Fibroblast of the aortic adventitia (primary cell): ENCODE measurements around the gene FKBP15. TPM values are rescaled to one million over a fixed set of nuclear protein-coding genes. Genes with fewer than 3 reads are reported as not detected.
"Not testable (repeated sequence)": the region's sequence is repeated elsewhere in the genome, so short reads cannot be mapped to it uniquely, and the experiment has no call there.

ENCODE experiments used
- DNase-seq: peaks from one replicate; pipeline ENCODE4 v3.0.0-alpha.2; 2010; ENCODE audit warnings: low read depth
- H3K4me3 ChIP-seq: 2 replicates; pipeline ENCODE4 v1.5.1; 2011; ENCODE audit warnings: low read depth, mild to moderate bottlenecking, control low read depth, low read length, moderate library complexity
- CTCF ChIP-seq: IDR thresholded peaks from 2 replicates; pipeline ENCODE4 v1.5.1; 2011; ENCODE audit warnings: mild to moderate bottlenecking, low read length, control low read depth, inconsistent platforms; ENCODE audit not compliant: insufficient read depth
- total RNA-seq: library from RNA; depleted of rRNA; stranded (reverse); fragments of >200 nt; gene quantifications from 2 replicates; pipeline ENCODE4 v1.2.3, GENCODE V29; 2012; ENCODE audit warnings: low replicate concordance

Gene FKBP15
- total RNA-seq, 1 donor, result 27.7 TPM

DNA sequence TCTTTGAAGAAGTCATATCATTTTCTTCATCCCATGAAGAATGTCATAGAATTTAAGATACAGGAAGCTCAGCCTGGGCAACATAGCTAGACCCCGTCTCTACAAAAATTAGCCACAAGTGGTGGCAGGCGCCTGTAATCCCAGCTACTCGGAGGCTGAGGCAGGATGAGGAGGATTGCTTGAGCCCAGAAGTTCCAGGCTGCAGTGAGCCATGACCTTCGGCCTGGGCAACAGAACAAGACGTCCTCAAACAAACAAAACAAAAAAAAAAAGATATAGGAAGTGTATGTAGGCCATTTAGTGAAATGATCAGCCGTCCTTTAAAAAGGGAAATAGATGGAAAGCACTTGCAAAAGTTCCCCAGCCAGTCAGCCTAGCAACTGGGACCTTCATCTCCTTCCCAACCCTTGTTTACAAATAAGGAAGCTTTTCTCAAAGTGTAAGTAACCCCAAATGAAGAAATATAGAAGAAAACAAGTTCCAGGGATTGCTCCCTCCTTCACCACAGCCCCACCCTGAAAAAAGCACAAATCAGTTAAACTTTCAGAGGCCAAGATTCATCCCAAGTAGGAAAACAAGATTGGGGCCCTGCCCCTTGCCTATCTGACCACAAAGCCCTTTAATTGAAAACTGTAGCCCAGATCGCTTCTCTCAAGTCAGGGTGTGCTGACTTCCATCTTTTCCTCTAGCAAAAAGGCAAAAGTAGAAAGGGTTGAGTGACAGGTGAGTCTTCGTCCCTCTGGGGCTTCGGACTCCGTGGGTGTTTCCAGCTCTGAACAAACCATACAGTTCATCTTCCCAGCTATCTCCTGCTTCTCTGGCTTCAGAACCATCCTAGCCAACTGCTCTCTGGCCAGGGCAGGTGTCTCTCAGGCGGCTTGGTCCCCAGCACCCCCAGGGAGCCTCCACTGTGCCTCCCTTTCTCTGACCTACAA is 69.1 kb downstream of the FKBP15 start:
- H3K4me3 ChIP-seq, result peak overlapping the region; percentile 89
- TF ChIP-seq CTCF, result no peak

DNA sequence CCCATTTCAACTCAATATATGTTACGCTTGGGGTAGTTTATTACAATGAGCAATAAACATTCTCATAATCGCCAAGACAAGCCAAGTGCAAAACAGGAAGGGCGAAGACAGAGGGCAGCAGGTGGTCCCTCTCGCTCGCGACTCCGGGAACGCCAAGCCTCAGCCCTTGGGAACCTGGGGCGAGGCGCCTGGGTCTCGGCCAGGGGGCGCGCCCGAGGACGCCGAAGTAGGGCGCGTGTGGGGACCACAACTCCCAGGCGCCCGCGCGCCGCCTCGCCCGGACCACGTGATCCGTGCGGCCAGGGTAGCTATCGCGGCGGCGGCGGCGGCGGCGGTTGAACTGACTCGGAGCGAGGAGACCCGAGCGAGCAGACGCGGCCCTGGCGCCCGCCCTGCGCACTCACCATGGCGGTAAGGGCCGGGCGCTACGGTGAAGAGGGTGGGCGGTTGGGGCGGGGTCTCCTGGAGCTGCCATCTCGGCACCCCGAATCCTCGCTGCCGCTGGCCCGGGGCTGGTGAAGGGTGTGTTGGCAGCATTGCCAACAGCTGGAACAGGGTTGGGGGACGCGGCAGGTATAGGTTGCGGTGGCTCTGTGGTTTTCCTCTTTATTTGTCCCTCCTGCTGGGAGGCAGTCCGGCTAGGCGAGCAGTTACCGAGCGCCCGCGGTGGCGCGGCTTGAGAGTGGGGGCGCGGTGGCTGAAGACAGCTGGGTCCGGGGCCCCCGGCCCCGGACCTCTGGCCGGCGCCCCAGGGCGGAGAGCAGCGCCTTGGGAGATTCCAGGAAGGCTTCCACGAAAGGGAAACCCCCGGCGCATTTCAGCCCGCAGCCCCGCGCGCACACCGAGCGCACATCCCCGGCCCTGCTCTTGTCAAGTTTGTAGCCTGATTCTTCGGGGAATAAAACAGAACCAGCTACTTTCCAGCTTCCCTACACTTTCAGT is 70.1 kb downstream of the FKBP15 start, which contains the start of gene SLC31A2:
TSS of gene SLC31A2 (plus strand) at position 338 of the 942 bp plus-strand sequence. CDS start at position 406, 68 bp downstream.
- peak; percentile 67 for DNase-seq
- TF ChIP-seq CTCF, result peak; percentile 33
- peak within 1 kb of the TSS; percentile 89 for H3K4me3 ChIP-seq

More for the DNA sequence above, 69.1 kb downstream of the FKBP15 start:
- no peak for DNase-seq

DNA sequence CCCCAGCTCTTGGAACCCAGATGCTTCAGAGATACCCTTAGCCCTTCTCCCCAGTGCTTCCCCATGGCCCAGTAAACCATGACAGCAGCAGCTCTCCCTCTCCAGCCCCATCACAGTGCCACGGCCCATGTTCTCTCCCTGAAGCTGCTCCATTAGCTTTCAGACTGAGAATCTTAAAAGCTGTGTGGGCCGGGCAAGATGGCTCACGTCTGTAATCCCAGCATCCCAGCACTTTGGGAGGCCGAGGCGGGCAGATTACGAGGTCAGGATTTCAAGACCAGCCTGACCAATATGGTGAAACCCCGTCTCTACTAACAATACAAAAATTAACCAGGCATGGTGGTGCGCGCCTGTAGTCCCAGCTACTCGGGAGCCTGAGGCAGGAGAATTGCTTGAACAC is 71.5 kb downstream of the FKBP15 start:
- DNase-seq, result not testable (repeated sequence)

GRCh38 chr9:113148781-113149510 is 72.1 kb downstream of the FKBP15 start:
- H3K4me3 ChIP-seq, result no peak overlapping the region
- no peak for TF ChIP-seq CTCF
- no peak for DNase-seq

More for the DNA sequence above, 71.5 kb downstream of the FKBP15 start:
- not testable (repeated sequence) for H3K4me3 ChIP-seq

DNA sequence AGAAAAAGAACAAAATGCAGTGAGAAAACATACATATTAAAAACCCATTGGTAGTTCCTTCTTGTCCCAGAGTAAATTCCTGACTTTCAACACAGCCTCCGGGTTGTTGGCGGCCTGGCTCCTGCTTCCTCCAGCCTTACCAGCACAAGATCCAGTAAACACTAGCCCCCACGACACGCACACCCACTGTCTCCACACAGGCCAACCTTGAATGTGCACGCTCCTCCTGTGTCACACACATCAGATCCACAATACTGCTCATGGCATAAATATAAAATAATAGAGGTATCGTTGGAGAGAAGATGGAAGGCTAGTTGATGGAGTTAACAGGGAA is 72.7 kb downstream of the FKBP15 start:
- DNase-seq, result no peak
- no peak for TF ChIP-seq CTCF
- no peak overlapping the region for H3K4me3 ChIP-seq

GRCh38 chr9:113143432-113144227 is 77.4 kb downstream of the FKBP15 start:
- H3K4me3 ChIP-seq, result no peak overlapping the region
- DNase-seq, result no peak
- TF ChIP-seq CTCF, result no peak

DNA sequence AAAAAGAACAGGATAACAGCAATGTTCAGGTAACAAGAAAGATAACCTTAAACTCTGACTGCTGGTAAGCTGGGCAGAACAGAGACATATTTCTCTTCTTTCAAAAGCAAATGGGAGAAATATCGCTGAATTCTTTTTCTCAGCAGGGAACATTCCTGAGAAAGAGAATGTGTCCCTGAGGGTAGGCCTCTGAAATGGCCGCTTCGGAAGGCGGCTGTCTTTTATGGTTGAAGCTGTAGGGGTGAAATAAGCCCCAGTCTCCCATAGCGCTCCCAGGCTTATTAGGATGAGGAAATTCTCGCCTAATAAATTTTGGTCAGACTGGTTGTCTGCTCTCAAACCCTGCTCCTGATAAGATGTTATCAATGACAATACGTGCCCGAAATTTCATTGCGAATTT is 80.2 kb downstream of the FKBP15 start:
- DNase-seq, H3K4me3 ChIP-seq: not testable (repeated sequence)
